ENCODE data around the gene LRP1B. TPM values are rescaled to one million over a fixed set of nuclear protein-coding genes. Genes with fewer than 3 reads are reported as not detected.

Gene LRP1B
- polyA plus RNA-seq, 1 donor from 2014 or later: 12.7 TPM

- Histone ChIP-seq H3K27me3 (ENCODE audit: insufficient read depth, low read depth, low read length) (no peaks in the 10 kb centered on the region), H3K9ac (ENCODE audit: low read length) (no peak overlapping the region), H3K79me2 (replicated peaks; ENCODE audit: insufficient read depth, low read length) (no peaks in the 10 kb centered on the region), H3K4me2 (ENCODE audit: low read length) (no peak overlapping the region), H3K36me3 (ENCODE audit: insufficient read depth, low read length) (no peaks in the 10 kb centered on the region), H3K4me3 (ENCODE audit: low read length) (no peak overlapping the region), H3F3A (ENCODE audit: insufficient read depth, low read length, poor library complexity, severe bottlenecking) (no peaks in the 10 kb centered on the region), H4K20me1 (ENCODE audit: insufficient read depth) (no peaks in the 10 kb centered on the region), H2AFZ (ENCODE audit: low read depth, low read length) (no peak overlapping the region), H3K9me3 (ENCODE audit: low read length) (no peaks in the 10 kb centered on the region), H3K27ac (ENCODE audit: low read length) (no peak overlapping the region), H3K9me2 (ENCODE audit: insufficient read depth, low read length) (no peaks in the 10 kb centered on the region)
- TF ChIP-seq MXI1 (conservative IDR thresholded peaks at IDR 0.05; ENCODE audit: poor library complexity, severe bottlenecking): no peak
- TF ChIP-seq, protein P1, sequence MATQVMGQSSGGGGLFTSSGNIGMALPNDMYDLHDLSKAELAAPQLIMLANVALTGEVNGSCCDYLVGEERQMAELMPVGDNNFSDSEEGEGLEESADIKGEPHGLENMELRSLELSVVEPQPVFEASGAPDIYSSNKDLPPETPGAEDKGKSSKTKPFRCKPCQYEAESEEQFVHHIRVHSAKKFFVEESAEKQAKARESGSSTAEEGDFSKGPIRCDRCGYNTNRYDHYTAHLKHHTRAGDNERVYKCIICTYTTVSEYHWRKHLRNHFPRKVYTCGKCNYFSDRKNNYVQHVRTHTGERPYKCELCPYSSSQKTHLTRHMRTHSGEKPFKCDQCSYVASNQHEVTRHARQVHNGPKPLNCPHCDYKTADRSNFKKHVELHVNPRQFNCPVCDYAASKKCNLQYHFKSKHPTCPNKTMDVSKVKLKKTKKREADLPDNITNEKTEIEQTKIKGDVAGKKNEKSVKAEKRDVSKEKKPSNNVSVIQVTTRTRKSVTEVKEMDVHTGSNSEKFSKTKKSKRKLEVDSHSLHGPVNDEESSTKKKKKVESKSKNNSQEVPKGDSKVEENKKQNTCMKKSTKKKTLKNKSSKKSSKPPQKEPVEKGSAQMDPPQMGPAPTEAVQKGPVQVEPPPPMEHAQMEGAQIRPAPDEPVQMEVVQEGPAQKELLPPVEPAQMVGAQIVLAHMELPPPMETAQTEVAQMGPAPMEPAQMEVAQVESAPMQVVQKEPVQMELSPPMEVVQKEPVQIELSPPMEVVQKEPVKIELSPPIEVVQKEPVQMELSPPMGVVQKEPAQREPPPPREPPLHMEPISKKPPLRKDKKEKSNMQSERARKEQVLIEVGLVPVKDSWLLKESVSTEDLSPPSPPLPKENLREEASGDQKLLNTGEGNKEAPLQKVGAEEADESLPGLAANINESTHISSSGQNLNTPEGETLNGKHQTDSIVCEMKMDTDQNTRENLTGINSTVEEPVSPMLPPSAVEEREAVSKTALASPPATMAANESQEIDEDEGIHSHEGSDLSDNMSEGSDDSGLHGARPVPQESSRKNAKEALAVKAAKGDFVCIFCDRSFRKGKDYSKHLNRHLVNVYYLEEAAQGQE (IDR thresholded peaks at IDR 0.05; ENCODE audit: borderline replicate concordance): no peak
- no peak for TF ChIP-seq POLR2AphosphoS5 (IDR thresholded peaks at IDR 0.05)
- no peak for TF ChIP-seq TAF1 (IDR thresholded peaks at IDR 0.05; ENCODE audit: low read depth)
- TF ChIP-seq EP300 (conservative IDR thresholded peaks at IDR 0.05; ENCODE audit: poor library complexity, severe bottlenecking): no peak
- no peak for TF ChIP-seq RAD21 (conservative IDR thresholded peaks at IDR 0.05)
- no peak for TF ChIP-seq SMC3 (conservative IDR thresholded peaks at IDR 0.05; ENCODE audit: poor library complexity)
- TF ChIP-seq, protein P2, sequence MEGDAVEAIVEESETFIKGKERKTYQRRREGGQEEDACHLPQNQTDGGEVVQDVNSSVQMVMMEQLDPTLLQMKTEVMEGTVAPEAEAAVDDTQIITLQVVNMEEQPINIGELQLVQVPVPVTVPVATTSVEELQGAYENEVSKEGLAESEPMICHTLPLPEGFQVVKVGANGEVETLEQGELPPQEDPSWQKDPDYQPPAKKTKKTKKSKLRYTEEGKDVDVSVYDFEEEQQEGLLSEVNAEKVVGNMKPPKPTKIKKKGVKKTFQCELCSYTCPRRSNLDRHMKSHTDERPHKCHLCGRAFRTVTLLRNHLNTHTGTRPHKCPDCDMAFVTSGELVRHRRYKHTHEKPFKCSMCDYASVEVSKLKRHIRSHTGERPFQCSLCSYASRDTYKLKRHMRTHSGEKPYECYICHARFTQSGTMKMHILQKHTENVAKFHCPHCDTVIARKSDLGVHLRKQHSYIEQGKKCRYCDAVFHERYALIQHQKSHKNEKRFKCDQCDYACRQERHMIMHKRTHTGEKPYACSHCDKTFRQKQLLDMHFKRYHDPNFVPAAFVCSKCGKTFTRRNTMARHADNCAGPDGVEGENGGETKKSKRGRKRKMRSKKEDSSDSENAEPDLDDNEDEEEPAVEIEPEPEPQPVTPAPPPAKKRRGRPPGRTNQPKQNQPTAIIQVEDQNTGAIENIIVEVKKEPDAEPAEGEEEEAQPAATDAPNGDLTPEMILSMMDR (IDR thresholded peaks at IDR 0.05; ENCODE audit: poor library complexity, severe bottlenecking): no peak
- no peak for TF ChIP-seq EZH2 (IDR thresholded peaks at IDR 0.05; ENCODE audit: borderline replicate concordance, insufficient read depth, low read length, poor library complexity, severe bottlenecking)
Observed at GRCh38 chr2:141490886-141491285, 639.9 kb downstream of the LRP1B start.

DNA sequence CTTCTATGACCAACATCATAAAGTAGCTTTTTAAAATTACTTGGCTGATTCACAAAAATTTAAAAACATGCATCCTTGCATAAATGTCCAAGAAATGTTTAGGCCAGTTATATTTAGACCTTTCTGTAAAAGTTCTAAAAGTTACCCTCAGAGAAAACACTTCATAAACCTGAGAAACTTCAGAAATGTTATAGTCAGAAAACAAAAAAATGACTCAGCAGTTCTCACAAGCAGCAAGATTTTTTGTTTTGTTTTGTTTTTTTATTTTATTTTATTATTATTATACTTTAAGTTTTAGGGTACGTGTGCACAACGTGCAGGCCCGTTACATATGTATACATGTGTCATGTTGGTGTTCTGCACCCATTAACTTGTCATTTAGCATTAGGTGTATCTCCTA is 648.1 kb downstream of the LRP1B start:
- no peak overlapping the region for H2AFZ ChIP-seq (ENCODE audit: low read depth, low read length)
- no peaks in the 10 kb centered on the region for H3K79me2 ChIP-seq (replicated peaks; ENCODE audit: insufficient read depth, low read length)
- no peaks in the 10 kb centered on the region for H3K9me2 ChIP-seq (ENCODE audit: insufficient read depth, low read length)
- no peaks in the 10 kb centered on the region for H3K36me3 ChIP-seq (ENCODE audit: insufficient read depth, low read length)
- H3F3A ChIP-seq (ENCODE audit: insufficient read depth, low read length, poor library complexity, severe bottlenecking): no peaks in the 10 kb centered on the region
- no peak overlapping the region for H3K4me3 ChIP-seq (ENCODE audit: low read length)
- no peak overlapping the region for H3K4me2 ChIP-seq (ENCODE audit: low read length)
- H3K27ac ChIP-seq (ENCODE audit: low read length): no peak overlapping the region
- no peak for TF ChIP-seq SMC3 (conservative IDR thresholded peaks at IDR 0.05; ENCODE audit: poor library complexity)
- no peak for TF ChIP-seq TAF1 (IDR thresholded peaks at IDR 0.05; ENCODE audit: low read depth)
- TF ChIP-seq EP300 (conservative IDR thresholded peaks at IDR 0.05; ENCODE audit: poor library complexity, severe bottlenecking): no peak
- TF ChIP-seq, protein P1 (IDR thresholded peaks at IDR 0.05; ENCODE audit: borderline replicate concordance): no peak
- TF ChIP-seq, protein P2 (IDR thresholded peaks at IDR 0.05; ENCODE audit: poor library complexity, severe bottlenecking): no peak
- no peak for TF ChIP-seq POLR2AphosphoS5 (IDR thresholded peaks at IDR 0.05)
- no peak for TF ChIP-seq MXI1 (conservative IDR thresholded peaks at IDR 0.05; ENCODE audit: poor library complexity, severe bottlenecking)
- no peak for TF ChIP-seq RAD21 (conservative IDR thresholded peaks at IDR 0.05)
- TF ChIP-seq EZH2 (IDR thresholded peaks at IDR 0.05; ENCODE audit: borderline replicate concordance, insufficient read depth, low read length, poor library complexity, severe bottlenecking): no peak
- H4K20me1 ChIP-seq (ENCODE audit: insufficient read depth): no peaks in the 10 kb centered on the region
- no peaks in the 10 kb centered on the region for H3K27me3 ChIP-seq (ENCODE audit: insufficient read depth, low read depth, low read length)
- no peaks in the 10 kb centered on the region for H3K9me3 ChIP-seq (ENCODE audit: low read length)
- no peak overlapping the region for H3K9ac ChIP-seq (ENCODE audit: low read length)

Data from neural cell (in vitro differentiated cells).